Stimulated activated CD4-positive, alpha-beta T cell treated with anti-CD3 and anti-CD28 coated beads, Interleukin-4, amount 100 ng/mL, for 4 hours (primary cell): Measurements from ENCODE around the gene ZBTB16.

Experiments used
- DNase-seq, 2 experiments: peaks; one replicate each; pipeline ENCODE4 v3.0.0-alpha.2; 2020

The ZBTB16 gene, protein sequence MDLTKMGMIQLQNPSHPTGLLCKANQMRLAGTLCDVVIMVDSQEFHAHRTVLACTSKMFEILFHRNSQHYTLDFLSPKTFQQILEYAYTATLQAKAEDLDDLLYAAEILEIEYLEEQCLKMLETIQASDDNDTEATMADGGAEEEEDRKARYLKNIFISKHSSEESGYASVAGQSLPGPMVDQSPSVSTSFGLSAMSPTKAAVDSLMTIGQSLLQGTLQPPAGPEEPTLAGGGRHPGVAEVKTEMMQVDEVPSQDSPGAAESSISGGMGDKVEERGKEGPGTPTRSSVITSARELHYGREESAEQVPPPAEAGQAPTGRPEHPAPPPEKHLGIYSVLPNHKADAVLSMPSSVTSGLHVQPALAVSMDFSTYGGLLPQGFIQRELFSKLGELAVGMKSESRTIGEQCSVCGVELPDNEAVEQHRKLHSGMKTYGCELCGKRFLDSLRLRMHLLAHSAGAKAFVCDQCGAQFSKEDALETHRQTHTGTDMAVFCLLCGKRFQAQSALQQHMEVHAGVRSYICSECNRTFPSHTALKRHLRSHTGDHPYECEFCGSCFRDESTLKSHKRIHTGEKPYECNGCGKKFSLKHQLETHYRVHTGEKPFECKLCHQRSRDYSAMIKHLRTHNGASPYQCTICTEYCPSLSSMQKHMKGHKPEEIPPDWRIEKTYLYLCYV

DNA sequence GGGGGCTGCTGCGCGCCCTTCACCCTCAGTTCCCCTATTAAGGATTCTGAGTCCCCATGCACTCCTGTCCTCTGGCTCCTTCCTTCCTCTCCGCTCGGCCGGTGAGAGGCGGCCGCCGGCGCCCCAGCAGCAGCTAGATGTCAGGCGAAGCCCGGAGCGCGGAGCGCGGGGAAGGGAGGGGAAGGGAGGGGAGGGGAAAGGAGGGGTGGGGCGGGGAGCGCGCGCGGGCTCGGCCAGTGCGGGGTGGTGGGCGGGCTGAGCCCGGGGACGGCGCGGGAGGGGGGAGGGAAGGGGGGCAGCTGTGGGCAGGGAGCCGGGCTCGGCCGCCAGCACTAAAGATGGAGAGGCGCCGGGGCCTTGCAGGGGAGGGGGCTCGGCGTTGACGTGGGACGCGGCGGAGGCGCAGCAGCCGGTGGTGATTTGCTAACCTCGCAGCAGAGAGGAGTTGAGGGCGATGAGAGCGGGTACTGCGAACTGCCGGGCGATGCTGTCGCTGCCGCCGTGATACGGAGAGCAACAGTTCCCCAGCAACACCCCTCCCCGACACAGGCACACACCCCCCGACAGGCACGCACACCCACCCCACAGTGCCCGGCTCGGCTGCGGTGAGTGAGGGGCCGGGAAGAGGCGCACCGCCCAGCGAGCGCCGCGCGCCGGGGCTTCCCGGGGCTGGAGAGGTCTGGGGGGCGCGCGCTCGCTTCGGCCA lies at the start of gene ZBTB16:
TSS of gene ZBTB16 (plus strand) at position 434 of the 706 bp plus-strand sequence. CDS start 3,590 bp downstream, outside the sequence.
- peak; percentile 38 to 43 for DNase-seq

DNA sequence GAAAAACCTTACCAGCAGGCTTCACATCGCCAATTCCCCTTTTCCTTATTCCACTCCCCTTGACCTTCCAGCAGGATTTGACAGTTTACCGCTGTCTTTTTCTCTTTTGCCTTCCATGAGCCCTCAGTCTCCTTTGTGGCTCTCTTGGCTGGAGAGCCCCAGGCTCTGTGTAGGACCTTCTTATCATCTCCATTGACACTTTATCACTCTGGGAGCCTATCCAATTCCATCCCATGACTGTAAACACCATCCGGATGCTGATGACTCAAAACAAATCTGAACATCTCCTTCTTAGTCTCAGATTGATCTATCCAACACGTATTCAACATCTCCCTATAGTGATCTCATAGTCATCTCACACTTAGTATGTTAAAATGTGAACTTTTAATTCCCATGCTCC lies 48.6 kb upstream of the ZBTB16 start:
- DNase-seq: no peak

DNA sequence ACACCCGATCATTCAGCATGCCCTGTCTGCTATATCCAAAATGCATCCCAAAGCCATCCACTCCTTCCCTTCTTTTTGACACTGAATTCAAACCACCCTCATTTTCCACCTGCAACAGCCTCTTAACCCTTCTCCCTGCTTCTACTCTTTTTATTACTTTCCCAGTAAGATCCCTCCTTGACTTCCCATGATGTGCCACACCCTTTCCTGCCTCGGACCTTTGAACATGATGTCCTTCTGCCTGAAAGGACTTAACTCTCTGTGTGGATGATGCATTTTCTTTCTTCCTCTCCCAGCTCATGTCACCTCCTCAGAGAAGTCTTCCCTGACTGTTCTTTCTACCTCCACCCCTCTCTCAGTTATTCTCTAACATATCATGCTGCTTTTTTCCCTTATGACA lies 48.1 kb upstream of the ZBTB16 start:
- DNase-seq: no peak

DNA sequence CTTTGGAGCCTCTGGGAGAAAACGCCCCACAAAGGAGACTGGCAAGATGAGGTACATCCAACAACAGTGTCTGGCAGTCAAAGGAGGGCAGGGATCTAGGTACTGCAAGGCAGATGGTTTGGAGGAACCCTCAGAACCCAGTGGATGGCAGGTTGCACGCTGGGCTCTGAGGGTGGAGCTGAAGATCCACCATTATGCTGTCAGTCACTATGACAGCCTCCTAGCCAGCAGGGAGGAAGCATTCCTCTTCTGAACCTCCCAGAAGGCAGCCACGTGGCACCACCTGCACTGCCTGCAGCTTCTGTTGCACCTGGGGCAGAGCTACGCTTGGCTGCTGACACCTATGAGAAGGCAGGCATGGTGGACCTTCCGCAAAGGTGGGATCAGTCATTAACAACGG lies 44.4 kb upstream of the ZBTB16 start:
- no peak for DNase-seq

DNA sequence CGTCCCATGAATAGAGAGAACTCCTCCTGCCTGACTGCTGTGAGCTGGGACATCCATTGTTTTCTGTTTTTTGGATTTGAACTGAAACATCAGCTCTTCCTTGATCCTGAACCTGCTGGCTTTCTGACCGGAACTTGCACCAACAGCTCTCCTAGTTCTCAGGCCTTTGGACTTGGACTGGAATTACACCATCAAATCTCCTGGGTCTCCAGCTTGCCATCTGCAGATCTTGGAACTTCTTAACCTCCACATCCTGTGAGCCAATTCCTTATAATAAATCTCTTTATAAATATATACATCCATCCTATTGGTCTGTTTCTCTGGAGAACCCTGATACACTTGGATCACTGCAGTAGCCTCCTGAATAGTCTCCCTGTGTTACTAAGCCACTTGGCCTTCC lies 42.5 kb upstream of the ZBTB16 start:
- no peak for DNase-seq

DNA sequence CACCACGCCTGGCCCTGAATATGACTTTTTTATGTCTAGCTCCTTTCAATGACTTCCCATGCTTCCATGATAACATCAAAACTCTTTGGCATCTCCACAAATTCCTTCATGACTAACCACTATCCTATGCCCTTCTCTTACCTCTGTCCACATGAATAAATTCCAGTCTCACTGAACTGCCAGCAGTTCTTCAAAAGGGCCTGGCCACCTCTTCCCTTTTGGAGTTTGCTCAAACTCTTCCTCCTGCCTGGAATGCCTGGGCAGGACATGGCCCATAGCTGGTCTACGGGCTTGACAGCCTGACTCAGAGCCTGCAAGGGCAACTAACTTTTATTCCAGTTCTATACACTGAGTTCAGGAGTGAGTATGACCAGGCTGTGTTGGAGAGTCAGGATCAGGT lies 41.8 kb upstream of the ZBTB16 start:
- DNase-seq: no peak

DNA sequence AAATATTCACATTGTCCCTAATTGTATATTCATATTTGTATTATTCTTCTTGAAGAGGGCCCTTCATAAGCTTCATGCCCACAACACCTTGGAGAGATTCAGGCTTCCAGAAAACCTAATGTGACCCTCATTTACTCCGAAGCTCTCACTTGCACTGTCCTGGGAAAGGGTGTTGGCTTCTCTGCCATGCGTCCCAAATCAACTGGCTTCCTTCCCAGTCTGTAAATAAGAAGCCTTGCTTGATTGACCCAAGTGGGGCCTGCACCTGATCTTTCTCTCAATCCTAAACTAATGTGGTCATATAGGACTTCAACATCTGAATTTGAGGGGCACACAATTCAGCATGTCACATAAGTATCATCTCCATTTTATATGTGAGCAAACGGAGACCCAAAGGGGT lies 40.5 kb upstream of the ZBTB16 start:
- DNase-seq: no peak

DNA sequence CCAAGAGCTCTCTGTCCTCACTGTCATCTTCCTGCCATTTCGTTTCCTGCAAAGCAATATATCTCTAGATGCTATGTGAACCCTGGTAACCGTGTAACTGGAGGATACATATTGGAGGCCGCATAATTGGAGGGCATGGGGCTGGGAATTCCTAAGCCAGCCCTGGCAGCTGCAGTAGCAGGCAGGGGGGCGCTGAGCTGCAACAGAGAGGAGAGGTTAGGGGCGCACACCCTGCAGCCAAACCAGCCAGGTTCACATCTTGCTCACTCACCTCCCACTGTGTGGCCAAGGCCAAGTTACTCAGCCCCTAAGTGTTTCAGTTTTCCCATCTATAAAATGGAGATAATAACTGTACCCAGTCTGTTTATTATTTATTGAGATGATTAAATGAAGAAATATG lies 39.9 kb upstream of the ZBTB16 start:
- no peak for DNase-seq

DNA sequence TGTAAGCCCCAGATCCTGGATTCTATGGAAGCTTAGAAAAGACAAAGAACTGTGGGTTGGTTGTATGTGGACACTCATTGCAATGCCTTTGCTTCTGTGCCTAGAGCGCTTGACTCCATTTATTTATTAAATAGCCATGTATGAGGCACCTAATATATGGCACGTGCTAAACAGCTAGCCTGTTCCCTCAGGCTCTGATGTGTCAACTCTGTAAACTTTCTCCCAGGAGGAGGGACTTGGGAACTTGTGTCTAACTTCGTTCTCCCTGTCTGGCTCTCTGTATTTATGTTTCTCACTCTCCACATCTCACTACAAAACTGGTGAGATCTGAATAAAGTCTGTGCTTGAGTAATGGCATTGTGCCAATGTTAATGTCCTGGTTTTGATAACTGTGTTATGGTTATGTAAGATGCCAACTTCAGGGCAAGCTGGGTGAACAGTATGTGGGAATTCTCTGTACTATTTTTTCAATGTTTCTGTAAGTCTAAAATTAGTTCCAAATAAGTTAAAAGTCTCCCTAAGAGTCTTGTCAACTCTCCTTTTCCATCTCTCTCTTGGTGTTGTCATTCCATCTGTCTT lies 34.1 kb upstream of the ZBTB16 start:
- no peak for DNase-seq

DNA sequence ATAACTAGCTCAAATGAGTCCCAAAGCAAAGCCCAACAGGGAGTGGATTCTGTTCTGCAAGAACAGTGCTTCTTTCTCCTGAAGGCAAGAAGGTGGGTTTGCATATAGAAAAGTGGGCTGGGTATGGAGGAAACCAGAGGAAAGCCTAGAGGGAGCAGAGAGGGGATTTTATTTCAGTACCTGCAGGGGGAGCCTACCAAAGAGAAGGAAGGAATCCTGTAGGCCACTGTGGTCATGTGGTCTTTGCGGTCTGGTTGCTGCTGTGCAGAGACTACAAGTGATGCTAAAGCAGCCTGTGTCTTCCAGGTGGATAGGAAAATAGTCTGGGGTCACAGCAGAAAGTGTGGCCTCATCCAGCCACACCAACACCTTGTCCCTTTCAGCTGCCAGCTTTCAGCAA lies 33.2 kb upstream of the ZBTB16 start:
- peak in 1 of 2 experiments; percentile 5 for DNase-seq

DNA sequence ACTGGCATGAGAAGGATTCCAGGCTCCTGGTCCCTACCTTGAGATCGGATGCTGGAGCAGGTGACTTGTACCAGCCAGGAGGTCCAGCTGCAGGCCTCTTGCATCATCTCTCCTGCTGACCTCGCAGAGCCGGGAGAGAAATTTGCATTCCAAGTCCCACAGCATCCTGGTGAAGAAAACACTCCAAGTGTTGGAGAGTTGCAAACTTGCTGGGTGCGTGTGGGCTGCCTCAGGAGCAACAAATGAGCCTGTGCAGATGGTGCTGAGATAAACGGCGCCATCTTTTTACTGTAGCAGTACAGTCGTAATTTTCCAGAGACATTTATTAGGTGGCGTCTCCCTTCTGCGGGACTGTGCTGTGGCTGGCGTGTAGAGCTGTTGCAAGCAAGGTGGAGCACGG lies 32.1 kb upstream of the ZBTB16 start:
- no peak for DNase-seq

DNA sequence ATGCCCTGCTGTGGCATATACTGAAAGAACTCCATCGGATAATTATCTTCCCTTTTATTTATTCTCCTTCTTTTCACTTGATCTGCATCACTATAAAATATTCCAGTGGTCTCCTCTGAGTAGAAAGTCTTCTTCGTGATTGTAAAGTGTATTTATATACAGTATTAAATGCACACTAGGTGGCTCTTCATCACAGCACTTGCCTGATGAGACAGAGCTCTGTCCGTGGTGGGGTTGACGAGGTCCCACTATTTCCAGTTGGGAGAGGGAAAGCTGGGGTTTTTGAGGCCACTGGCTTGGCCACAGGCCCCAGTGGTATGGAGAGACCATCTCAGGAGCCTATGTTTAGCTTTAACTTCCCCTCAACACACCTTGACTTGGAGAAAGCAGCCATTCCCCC lies 31.6 kb upstream of the ZBTB16 start:
- no peak for DNase-seq

DNA sequence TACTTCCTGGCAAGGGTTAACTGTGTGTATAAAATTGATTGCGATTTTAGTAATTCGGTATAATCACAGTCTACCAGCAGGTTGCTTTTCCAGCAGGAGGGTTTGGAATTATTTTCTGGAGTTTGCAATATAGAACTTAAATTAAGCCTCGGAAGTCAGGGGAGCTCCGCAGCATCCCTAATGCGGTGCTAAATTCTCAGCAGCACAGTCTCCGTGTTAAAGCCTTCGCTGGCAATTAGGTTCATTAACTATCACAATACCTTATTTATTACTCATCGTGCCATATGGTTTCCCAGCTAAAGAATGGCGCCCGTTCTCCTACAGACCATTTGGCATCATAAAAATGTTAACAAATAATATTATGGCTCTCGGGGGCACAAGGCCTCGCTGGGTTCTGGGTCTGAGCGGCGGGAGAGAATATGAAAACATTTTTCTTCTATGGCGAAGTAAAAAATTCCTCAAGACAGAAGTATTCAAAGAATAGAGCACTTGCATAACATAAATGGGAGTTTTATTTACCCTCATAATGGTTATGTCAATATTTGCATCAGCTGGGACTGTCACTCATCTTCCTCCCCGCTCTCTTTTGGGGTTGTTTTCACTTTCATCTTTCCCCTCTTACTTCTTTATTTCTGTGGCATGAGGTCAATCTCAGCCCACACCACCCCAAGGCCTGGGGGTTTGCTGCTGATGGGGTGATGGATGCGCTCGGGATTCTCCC lies 28.1 kb upstream of the ZBTB16 start:
- DNase-seq: no peak

DNA sequence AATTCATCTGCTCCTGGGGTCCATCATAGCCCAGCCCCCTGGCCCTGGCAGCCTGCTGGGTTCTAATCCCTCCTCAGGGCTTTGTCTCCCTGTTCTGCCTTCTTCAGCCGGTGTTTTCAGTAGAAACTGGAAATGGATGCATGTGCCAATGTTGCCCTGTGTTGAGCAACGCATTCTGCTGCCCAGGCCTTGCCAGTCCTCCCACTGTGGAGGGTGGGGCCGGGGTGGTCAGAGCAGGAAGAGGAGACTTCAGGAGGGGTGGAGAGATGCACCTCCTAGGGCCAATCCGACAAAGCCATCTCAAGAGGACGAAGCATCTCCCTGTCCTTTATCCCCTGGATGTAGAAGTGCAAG lies 27.6 kb upstream of the ZBTB16 start:
- DNase-seq: no peak

DNA sequence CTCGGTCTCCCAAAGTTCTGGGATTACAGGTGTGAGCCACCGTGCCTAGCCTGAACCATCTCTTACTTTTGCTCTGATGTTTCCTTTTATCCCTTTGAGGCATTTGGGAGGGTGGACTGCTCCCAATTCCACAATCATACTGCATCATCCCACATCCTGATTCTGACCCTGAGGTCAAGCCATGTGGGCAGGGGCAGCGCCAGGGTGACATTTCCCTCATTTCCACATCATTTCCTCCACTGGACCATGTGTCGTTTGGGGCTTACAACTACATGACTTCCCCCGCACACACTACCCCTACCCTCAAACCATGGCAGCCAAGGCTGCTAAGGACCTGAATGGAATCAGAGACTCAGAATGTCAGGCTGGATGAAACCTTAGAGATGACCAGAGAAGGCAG lies 26.4 kb upstream of the ZBTB16 start:
- no peak for DNase-seq

DNA sequence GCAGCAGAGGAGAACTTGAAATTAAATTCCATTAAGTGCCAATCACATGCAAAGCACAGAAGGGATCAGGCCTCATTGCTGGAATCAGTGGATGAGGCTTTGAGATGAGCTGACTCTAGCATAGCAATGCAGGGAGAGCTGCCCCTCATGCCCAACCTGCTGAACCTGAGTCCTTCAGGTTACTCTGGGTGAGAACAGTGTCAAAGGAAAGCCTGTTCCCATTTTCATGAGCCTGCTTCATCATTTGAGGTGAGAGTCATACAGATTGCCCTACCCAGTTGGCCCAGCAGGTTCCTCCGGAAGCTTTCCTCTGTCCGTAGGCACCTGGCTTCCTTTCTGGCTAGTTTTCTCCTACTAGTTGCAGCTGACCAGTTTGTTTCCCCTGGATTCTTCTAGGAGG lies 25.9 kb upstream of the ZBTB16 start:
- DNase-seq: no peak

DNA sequence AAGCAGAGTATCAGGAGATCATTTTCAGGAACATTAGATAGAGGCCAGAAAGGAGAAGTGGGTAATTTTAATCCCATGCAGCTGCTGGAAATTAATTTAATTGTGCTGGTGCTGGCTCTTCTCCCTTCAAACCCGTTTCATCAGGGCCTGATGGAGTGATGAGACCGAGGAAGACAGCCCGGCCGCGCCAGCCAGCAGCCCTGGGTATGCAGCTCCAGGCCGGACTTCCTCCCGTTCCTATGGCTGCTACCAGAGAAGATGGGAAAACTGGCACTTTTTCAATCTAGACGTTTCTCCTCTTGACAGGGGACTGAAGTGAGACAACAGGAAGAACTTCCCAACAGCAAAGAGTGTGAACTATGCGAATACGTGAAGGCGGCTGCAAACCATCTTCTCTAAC lies 24.6 kb upstream of the ZBTB16 start:
- no peak for DNase-seq

DNA sequence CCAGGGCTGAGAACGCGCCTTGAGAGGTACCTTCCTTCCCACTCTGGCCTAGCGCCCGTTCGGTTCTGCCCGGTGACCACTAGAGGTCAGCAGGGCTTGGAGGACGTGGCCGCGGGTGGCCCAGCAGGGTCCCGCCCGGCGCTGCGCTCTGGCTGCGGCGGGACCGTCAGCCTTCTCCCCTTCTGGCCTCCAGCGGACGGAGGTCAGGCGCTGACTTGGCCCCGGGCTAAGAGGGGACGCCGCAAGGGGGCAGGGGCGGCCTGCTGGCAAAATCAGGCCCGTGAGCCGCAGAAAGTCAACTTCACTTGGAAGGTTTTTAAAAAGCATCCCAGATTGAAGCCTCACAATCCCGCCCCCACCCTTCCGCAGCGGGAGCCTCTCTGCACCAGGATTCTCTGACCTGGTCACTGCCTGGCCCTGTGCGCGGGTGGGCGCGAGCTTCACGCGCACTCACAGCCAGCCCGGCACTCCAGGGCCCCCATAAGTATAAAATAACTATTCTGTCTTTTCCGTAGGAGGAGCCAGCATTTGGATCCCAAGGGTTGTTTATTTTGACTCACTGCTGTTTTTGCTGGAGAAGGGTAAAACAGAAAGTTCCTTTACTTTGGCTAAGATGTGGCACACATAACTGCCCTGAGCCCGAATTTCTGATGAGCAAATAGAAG lies 23.2 kb upstream of the ZBTB16 start:
- DNase-seq: peak; percentile 40 to 47

DNA sequence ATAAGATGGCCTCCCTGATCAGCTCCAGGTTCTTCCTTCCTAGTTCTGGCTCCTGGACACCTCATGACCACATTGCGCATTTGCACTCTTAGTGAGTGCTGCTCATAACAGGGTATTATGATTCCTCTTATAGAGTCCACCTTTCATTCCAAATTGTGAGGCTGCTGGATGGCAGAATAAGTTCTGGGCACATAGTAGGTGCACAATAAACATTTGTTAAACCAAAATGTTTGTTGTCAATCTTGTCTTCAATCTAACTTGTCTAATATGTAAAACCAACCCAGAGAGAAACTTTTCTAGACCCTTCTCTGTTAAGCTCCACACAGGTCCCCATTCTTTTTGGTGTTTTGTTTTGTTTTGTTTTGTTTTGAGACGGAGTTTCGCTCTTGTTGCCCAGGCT lies 22.6 kb upstream of the ZBTB16 start:
- no peak for DNase-seq

DNA sequence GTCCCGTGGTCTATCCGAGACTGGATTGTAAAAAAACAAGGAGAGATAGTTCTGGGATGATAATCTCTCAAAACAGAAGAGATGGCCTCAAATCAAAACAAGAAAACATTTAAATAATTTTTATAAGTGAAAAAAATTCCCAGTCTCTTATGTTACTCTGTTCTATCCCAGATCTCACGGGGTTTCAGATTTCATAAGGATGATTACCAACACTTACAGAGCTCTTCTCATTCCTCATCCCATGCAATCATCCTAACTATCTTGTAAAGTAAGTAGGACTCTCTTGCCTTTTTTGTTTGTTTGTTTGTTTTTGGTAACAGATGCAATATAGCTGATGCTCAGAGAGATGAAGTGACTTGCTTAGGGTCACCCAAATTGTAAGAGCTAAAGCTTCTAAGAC lies 20.0 kb upstream of the ZBTB16 start:
- DNase-seq: no peak

DNA sequence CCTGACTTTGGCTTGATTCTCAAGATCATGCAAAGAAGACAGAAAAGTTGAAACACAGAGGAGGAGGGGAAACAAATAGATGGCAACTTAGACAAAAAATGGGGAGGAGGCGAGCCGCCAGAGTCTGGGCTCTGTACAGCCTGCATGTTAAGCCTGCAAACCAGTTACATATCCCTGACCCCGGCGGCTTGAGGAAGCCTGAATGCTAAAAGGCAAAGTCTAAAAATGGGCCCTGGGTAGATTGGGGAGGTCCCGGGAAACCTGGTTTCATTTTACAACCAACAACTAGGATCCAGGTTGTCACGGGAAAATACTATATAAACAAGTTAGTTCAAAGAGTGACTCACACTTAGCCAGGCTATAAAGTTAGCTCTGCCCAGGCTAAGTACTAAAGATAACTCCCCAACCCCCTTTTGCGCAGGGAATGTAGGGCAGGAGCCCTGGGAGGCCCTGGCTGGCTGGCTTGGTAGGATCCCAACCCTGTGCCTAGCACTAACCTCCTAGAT lies 18.8 kb upstream of the ZBTB16 start:
- no peak for DNase-seq

DNA sequence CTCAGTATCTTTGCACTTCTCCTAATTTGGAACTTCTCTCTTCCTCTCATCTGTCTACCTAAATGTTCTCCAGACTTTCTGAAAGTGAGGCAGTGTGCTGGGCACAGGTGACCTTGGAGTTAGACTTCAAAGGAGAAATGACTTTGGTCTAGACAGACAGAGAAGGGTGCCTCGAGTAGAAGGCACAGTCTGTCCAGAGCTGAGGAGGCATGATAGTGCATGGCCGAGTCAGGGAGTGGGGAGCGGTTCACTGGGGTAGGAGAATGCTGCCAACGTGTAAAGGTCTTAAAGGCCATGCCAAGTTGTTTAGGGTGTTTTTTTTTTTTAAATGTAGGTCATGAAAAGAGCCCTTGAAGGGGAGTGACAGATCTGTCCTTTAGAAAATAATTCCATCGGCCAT lies 17.3 kb upstream of the ZBTB16 start:
- no peak for DNase-seq
